Measurements from ENCODE around the gene B4GALNT3.

Gene B4GALNT3

DNA sequence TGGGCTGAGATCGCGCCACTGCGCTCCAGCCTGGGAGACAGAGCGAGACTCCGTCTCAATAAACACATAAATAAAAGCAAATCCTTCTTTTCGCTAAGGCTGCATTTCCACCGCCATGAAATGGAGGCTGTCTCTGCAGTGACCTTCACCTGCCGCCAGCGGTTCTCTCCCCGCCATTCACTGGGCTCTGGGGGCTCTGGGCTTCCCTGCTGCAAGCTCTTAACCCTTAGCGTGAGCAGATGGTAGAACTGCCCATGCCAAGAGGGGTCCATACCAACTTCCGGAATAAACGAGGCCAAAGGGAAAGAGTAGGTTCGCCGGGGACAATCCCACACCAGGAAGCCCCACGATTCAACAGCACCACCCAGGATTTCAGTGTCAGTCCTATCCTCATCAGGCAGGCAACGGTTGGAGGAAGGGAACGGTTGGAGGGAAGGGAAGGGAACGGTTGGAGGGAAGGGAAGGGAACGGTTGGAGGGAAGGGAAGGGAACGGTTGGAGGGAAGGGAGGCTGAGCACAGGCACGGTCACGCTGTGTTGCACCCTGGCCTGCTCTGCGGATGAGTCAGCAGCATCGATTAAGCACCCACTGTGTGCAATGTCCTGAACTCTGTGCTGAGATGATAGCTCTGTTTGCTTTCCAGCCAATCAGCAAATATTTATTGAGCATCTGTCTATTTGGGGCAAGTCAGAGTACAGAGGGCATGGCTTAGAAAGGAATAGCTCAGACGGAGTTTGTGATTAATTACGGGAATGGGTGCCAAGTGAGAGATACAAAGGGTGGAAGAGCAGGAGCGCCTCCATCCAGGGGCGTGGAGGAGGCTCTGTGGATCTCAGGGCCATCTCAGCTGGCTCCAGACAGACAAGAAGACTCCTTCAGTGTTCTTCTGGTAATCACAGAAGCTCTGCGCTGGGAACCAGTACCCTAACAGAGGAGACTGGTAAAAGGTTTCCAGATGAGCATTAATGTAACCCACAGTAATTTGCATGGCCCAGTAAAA, 125.6 kb downstream of the B4GALNT3 start:
- H3K4me3 ChIP-seq (replicated peaks; ENCODE audit: low read depth, low read length) = no peak overlapping the region
- TF ChIP-seq, protein P1, sequence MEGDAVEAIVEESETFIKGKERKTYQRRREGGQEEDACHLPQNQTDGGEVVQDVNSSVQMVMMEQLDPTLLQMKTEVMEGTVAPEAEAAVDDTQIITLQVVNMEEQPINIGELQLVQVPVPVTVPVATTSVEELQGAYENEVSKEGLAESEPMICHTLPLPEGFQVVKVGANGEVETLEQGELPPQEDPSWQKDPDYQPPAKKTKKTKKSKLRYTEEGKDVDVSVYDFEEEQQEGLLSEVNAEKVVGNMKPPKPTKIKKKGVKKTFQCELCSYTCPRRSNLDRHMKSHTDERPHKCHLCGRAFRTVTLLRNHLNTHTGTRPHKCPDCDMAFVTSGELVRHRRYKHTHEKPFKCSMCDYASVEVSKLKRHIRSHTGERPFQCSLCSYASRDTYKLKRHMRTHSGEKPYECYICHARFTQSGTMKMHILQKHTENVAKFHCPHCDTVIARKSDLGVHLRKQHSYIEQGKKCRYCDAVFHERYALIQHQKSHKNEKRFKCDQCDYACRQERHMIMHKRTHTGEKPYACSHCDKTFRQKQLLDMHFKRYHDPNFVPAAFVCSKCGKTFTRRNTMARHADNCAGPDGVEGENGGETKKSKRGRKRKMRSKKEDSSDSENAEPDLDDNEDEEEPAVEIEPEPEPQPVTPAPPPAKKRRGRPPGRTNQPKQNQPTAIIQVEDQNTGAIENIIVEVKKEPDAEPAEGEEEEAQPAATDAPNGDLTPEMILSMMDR (IDR thresholded peaks at IDR 0.05; ENCODE audit: low read length, missing control alignments) = no peak
- DNase-seq (ENCODE audit: low read depth) = no peak

DNA sequence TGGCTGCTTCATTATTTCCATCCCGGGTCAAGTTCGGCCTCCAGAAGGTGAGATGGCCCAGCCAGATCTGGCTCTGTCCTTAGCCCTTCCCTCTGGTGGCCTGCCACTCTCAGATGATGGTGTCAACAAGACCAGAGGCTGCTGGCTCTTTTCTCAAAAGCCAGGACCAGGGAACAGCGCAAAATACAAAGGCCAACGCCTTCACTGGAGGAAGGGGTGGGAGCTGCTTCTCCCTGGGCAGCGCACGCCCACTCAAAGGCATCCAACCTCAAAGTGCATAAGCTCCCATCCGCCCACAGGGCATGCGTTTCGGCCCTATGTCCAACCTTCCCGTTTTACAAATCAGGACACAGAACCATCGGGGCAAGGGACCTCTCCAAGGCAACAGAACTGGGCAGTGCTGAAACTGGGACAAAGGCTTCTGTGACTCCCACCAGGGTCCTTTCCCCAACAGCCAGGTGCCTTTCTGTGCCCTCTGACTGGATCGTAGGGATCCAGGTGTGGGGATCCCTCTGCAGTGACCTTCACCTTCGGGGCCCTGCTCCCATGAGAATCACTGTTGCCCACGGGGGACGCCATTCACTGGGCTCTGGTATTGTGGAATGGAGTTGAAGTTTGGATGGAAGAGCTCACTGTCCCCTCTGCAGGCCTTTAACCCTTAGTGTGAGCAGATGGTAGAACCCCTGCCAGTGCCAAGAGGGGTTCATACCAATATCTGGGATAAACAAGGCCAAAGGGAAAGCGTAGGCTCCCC, 126.8 kb downstream of the B4GALNT3 start:
- no peak for DNase-seq (ENCODE audit: low read depth)
- TF ChIP-seq, protein P1 (IDR thresholded peaks at IDR 0.05; ENCODE audit: low read length, missing control alignments) = no peak
- H3K4me3 ChIP-seq (replicated peaks; ENCODE audit: low read depth, low read length) = no peak overlapping the region

DNA sequence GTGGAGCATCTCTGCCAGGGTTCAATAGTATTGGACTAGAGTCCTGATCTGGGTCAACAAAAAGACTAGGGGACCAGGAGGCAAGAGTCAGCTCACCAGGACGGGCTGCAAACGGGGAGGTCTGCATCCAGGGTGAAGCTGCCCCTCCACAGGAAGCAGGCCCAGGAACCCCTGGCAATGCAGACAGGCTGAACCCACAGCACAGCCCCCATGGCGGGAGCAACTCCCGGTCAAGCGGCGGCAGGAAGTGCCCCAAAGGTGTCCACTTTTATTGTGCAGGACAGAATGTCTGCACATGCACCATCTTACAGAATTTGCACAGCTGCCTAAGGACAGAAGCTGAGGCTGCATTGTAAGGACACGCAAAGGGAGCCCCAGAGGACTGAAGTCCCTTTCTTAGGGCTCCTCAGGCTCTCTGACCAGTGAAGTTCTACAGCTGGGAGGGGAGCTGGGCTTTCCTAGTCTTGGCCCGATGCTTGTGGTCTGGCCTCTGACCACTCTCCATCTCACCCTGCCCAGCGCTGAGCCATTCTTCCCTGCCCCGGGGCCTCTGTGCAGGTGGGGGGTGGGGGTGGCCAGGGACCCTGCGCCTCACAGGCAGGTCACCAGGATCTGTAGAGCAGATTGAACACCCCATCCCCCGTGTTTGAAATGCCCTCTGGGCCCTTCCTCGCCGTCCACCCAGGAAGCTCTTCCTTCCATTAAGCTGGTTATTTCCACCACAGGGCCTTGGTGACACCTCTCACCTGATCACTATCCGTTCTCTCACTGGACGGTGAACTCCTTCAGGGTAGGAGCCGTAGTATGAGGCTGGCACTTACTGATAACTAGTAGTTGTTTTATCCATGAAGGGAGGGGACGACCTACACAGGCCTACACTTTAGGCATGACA, 127.6 kb downstream of the B4GALNT3 start:
- TF ChIP-seq, protein P1 (IDR thresholded peaks at IDR 0.05; ENCODE audit: low read length, missing control alignments) = no peak
- H3K4me3 ChIP-seq (replicated peaks; ENCODE audit: low read depth, low read length) = no peak overlapping the region
- DNase-seq (ENCODE audit: low read depth) = no peak

GRCh38 chr12:588024-588322, 128.2 kb downstream of the B4GALNT3 start:
- TF ChIP-seq, protein P1 (IDR thresholded peaks at IDR 0.05; ENCODE audit: low read length, missing control alignments) = no peak
- no peak for DNase-seq (ENCODE audit: low read depth)
- no peak overlapping the region for H3K4me3 ChIP-seq (replicated peaks; ENCODE audit: low read depth, low read length)

DNA sequence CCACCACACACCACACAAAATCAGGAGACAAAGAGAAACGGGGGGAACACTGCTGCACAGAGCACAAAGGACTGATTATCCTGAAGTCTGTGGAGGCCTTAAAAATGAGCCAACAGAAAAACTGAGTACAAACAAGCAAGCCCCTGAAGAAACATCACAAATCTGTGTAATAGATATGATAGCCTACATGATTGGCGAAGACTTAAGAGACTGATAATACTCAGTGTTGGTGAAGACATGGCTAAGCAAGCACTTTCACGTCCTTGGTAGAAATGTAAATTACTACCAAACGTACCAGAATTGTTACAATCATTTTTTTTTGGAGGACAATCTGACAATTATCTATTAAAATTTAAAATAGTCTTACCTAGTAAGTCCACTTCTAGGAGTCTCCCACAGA, 128.9 kb downstream of the B4GALNT3 start:
- H3K4me3 ChIP-seq (replicated peaks; ENCODE audit: low read depth, low read length) = no peak overlapping the region
- no peak for DNase-seq (ENCODE audit: low read depth)
- TF ChIP-seq, protein P1 (IDR thresholded peaks at IDR 0.05; ENCODE audit: low read length, missing control alignments) = no peak

GRCh38 chr12:590206-590750, 130.5 kb downstream of the B4GALNT3 start:
- DNase-seq (ENCODE audit: low read depth) = no peak
- no peak overlapping the region for H3K4me3 ChIP-seq (replicated peaks; ENCODE audit: low read depth, low read length)
- TF ChIP-seq, protein P1 (IDR thresholded peaks at IDR 0.05; ENCODE audit: low read length, missing control alignments) = no peak

All from fibroblast of pulmonary artery (primary cell).